HG02840 (cell line): Measurements from ENCODE around the gene COPG1.
"Not testable (repeated sequence)": the region's sequence is repeated elsewhere in the genome, so short reads cannot be mapped to it uniquely, and the experiment has no call there.

Experiments used
- ATAC-seq: cut with Tn5 transposase; IDR thresholded peaks from one replicate; pipeline ENCODE4 v1.9.1; 2021; ENCODE audit warnings: mild to moderate bottlenecking, moderate library complexity, moderate number of reproducible peaks; ENCODE audit not compliant: unreplicated experiment, low FRiP score

COPG1 gene

DNA sequence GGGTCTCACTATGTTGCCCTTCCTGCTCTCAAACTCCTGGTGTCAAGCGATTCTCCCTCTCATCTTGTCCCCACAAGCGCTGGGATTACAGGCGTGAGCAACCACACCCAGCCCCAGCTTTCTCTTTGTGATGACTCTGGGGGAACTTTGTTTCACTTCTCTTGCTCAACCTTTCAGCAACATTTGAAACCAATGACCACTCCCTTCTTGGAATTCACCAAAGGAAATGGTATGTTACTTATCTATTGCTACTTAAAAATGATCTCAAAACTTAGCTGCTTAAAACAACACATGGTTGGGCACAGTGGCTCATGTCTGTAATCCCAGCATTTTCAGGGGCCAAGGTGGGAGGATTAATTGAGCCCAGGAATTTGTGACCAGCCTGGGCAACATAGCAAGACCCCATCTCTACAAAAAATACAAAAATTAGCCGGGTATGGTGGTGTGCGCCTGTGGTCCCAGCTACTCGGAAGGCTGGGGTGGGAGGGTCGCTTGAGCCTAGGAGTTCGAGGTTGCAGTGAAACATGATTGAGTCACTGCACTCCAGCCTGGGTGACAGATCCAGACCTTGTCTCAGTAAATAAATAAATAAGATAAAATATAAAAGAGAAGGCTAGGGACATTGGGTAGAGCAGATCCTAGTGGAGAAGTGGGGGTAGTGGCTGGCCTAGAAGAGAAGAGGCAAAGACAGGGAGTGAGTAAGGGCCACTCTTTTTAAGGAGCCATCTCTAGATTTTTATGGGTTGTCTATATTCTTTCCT lies 10.3 kb upstream of the COPG1 start:
- no peak for ATAC-seq

DNA sequence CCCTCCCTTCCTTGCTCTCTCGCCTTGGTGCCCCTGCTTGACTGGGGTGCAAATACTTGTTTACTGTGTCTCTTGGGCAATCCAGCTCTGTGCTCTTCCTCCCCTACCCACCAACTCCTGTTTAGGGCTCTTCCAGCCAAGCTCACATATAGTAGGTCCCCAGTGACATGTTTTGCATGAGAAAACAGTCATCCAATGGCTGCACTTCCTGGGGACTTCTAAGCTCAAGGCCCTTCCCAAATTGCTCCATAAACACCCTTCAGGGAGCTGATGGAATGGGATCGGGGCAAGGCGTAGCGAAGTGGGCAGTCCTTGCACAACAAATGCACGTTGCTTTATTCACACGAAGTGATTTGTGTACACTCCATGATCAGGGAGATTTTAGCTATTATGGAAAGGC lies 9.4 kb upstream of the COPG1 start:
- ATAC-seq: no peak

DNA sequence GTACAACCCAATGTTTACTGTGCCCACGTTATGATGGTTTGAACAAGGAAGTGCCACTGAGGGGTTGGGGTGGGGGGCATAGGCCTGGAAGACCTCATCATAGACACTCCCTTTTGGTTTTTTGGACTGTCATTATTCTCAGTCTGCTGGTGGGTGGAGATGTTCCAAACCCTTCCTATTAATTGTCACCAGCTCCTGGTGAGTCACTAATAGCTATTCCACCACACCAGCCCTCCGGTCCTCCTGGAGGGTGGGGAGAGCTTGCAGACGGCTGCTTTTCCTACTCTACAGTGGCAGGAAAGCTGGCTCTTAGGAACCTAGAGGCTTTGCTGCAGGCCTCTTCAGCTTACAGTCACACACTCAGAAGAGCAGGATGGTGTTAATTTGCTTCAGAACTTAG lies 9.0 kb upstream of the COPG1 start:
- ATAC-seq: no peak

DNA sequence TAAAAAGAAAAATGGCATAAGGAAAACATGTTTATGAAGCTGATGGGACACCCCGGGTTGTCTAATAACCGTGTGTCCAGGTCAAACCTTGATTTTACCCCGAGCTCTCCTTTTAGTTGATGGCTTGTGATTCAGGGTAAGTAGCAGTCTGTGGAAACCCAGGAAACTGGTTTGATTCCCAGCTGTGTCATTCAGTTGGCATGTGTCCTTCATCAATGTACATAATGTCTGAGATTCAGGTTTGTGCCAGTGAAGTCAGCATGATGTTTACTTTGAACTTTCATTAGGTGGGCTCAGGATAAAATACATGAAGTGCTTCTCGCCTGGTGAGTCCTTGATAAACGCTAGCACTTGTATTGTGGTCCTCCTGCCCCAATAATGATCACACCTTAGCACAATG lies 4.3 kb upstream of the COPG1 start:
- ATAC-seq: no peak

DNA sequence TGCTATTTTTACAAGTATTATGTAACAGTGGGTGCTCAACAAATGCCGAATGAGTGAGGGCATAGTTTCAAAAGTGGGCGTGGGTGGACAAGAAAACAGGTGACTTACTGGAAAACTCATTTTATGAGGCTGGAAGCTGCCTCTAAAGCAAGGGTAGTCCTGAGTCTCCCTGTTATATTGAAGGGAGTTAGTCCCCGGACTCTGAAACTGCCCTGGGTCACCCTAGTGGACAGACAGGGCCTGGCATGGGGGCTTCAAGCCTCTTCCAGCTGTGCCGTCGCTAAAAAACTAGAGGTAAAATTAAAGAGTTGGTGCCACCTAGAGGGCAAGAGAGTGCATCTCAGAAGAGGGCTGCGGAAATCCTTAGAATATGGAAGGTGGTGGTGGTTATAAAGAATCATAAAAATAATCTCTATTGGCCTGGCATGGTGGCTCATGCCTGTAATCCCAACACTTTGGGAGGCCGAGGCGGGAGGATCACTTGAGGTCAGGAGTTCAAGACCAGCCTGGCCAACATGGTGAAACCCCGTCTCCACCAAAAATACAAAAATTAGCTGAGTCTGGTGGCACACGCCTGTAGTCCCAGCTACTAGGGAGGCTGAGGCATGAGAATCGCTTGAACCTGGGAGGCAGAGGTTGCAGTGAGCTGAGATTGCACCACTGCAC lies 3.6 kb upstream of the COPG1 start:
- not testable (repeated sequence) for ATAC-seq

DNA sequence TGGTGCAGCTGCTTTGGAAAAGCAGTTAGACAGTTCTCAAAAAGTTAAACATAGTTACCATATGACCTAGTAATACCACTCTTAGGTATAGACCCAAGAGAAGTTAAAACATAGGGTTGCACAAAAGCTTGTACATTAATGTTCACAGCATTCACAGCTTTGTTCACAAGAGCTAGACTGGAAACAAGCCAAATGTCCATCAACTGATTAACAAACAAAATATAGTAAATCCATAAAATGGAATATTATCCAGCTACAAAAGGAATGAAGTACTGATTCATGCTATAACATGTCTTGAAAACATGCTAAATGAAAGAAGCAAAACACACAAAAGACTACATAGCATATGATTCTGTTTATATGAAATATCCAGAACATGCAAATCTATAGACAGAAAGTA lies 2.8 kb upstream of the COPG1 start:
- no peak for ATAC-seq

DNA sequence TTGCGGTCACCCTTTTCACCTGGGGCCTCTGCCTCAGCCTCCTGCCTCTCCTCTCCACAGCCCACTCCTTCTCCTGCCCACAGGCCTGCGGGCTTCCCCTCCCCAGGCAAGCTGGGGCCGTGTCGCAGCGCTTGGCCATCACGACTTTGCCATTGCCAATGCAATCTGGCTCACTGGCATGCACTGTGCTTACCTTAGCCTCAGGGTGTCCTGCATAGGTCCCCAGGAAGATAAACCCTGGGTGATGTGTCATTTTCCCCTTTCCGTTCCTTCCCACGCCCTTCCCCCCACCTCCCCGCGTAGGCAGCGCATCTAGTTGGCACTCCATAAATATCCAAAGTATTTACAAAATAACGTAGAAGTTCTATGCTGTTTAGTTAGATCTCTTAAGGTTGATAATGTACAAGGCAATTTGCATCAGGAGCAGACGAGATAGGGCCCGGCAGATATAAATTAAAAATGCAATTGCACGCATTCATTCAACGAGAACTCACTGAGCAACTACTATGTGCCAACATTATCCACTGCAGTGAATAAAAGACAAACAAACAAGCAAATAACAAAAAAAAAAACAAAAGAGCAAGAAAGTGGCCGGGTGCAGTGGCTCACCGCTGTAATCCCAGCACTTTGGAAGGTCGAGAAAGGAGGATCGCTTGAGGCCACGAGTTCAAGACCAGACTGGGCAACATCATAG lies 973 bp upstream of the COPG1 start:
- ATAC-seq: no peak

DNA sequence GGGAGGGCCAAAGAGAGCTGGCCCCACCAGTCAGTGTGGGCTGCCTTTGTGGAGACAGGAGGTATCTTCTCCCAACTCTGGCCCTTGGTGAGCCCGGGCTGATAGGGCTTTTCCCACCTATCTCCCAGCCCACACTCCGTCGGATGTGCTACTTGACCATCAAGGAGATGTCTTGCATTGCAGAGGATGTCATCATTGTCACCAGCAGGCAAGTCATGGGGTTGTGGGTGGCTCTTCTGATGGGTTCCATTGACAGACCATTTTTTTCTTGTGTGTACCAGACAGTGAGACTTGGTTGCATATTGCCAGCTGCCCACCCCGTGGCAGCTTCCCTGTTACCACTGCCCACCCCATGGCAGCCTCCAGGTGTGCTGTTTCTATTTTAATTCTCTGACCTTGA lies 3.3 kb downstream of the COPG1 start:
- ATAC-seq: no peak

DNA sequence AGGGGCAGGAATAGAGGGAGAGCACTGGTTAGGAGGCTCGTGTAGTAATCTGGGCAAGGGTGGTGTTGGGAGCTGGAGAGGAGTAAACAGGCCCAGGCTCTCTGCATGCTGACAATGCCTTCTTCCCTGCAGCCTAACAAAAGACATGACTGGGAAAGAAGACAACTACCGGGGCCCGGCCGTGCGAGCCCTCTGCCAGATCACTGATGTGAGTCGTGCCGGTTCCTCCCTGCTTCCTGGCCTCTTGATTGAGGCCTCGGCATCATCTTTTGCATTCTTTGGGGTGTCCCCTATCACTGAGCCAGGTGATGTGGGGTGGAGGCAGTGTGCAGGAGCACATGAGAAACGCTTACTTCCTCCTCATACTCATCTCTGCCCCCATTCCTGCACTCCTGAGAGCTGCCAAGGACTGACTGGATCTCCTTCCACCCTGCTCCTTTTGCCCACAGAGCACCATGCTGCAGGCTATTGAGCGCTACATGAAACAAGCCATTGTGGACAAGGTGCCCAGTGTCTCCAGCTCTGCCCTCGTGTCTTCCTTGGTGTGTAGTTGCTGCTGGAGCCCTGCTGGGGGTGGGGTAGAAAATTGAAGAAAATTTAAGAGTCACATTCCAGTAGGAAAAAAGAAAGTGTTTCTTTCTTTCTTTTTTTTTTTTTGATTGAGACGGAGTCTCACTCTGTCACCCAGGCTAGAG lies 5.3 kb downstream of the COPG1 start:
- ATAC-seq: no peak

DNA sequence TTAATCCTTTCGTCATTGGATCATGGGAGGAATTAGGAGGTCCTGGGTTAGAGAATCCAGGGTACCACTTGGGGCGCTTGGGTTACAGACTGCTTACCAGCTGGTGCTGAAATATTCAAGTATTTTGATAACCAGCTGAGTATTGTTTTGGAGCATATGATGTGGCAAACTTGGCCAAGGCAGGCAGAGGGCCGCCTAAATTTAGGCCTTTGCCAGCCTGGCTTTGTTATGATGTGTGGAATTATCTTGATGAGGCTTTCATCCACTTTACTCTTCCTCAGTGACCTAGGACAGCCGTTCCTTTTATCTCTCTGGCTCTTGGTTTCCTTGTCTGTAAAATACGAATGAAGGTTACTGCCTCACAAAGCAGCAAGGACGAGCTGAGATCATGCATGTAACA lies 6.9 kb downstream of the COPG1 start:
- ATAC-seq: no peak

DNA sequence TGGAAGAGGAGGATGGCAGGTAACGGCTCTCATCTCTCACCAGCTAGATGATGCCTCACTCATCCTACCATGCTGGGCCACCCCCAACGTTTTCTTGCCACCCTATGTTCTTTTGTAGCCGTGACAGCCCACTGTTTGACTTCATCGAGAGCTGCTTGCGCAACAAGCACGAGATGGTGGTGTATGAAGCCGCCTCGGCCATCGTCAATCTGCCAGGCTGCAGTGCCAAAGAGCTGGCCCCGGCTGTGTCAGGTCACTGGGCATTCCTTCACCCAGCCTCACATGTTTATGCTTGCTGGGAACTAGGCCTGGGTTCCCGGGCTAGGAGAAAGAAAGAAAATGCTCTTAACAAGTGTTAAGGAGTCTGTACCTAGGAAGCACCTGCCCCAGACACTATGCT lies 8.2 kb downstream of the COPG1 start:
- no peak for ATAC-seq

DNA sequence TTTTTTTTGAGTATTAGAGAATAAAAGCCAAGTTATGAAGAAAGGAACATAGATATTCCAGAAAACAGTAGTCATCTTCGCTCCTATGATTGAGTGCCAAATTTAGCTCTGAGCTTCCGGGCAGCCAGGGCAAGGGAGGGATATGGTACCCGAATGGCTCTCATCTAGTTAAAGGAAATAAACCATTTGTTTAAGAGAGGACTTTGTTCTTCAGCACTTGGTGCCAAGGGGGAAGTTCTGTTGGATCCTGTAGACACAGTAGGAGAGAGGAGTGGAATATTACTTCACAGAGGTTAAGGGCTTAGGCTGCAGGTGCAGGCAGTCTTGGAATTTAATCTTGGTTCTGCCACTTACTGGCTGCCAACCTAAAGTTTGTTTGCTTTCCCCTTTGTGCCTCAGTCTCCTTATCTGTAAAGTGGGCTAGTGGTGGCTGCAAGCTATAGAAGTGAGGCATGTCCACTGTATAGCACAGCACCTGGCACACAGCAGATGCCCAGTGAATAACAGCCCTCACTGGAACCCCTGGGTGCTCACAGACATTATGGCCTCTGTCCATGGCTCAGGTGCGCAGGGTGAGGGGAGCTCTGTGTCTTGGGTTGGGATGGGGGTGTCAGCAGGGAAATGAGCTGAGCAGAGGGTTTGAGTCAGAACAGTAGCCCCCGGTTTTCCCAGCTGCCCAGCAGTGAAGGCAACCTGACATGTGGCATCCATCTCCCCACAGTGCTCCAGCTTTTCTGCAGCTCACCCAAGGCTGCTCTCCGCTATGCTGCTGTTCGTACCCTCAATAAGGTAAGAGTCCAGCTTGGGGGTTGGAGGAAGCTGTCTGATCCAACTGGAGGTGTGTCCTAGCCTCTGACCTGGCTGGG lies 10.4 kb downstream of the COPG1 start:
- ATAC-seq: no peak

DNA sequence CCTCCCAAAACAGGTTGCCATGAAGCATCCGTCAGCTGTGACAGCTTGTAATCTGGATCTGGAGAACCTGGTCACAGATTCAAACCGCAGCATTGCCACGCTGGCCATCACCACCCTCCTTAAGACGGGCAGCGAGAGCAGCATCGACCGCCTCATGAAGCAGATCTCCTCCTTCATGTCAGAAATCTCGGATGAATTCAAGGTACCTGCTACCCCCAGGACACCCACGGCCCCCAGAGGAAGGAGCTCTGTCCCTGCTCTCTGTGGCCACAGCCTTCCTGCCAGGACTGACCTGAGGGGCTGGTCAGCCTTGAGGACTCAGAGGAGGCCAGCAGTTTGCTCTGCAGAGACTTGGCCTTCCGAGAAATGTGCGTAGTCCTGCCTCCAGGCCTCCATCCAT lies 11.2 kb downstream of the COPG1 start:
- ATAC-seq: no peak

DNA sequence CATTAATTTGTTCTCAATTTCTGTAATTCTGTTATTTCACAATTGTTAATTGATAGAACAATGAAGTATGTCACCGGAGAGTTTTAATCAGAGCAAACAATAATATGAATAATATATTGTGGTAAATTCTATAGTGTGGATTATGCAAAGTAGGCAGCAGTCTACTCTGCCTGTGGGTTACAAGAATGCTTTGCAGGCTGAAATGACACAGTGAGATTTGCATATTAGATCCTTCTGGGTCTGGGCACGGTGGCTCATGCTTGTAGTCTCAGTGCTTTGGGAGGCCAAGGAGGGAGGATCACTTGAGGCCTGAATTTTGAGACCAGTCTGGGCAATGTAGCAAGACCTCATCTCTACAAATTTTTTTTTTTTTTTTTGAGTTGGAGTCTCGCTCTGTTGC lies 12.5 kb downstream of the COPG1 start:
- no peak for ATAC-seq

DNA sequence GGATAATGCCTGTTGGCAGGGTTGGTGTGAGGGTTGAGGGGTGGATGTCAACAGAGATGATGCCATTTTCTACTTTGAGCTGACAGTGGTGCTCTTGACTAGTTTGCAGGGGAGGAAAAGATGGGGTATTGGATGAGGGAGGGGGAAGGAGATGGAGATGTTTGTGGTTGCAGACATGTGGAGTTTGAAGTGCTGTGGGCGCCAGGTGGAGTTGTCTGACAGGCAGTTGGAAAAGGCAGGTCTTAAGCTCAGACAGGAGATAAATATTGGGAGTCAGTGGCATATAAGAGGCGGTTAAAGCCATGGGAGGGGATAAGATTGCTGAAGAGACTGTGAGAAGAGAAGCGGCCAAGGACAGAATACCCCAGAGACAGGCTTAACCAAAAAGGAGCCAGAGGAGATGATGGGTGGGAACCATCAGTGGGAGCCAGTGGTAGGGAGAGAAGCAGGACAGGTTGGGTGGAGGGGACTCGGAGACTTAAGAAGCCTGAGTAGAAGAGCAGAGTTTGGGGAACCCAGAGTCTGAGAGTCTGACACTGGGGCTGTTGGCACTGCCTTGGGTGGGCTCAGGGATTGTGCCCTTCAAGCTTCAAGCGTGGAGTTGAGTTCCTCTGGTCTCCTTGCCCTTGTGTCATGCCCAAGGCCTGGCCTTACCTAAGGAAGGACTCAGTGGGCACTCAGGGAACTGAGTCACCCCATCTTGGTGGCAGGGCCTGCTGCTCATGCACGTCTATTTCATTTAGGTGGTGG lies 13.9 kb downstream of the COPG1 start:
- ATAC-seq: no peak

DNA sequence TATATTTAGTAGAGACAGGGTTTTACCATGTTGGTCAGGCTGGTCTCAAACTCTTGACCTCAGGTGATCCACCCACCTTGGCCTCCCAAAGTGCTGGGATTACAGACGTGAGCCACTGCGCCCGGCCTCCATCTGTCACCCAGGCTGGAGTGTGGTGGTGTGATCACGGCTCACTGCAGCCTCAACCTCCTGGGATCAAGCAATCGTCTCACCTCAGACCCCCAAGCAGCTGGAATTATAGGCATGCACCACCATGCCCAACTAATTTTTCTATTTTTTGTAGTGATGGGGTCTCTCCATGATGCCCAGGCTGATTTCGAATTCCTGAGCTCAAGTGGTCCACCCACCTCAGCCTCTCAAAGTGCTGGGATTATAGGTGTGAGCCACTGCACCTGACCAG lies 15.6 kb downstream of the COPG1 start:
- ATAC-seq: not testable (repeated sequence)

DNA sequence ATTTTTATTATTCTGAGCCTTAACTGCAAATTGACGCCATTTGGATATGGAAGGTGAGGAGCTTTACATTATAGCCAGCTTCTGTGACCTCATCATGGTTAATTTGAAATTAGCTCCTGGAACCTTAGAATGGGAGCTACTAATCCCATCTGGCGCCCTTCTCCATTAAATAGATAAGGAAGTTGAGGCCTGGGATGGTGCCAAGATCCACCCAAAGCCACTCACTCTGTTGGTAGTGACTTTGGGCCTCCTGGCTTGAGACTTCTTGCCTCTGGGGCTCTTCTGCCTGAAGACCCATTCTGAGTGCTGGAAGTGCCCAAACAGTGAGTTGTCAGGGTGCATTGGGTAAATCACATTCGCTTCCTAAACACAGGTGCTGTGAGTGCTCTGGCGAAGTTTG lies 17.2 kb downstream of the COPG1 start:
- ATAC-seq: no peak

DNA sequence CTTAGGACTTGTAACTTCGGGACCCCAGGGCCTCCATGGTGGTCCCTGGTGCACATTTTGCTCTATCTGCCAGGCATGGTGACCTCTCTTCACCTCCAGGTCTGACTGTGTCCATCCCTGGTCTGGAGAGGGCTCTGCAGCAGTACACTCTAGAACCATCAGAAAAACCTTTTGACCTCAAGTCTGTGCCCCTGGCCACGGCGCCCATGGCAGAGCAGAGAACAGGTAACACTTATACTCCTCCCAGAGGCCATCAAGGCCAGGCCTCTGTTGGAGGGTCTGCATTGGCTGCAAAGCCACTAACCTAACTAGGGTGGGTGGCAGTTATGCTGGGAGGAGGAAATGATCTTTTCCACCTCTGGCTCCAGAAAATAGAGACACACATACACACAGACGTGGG lies 19.0 kb downstream of the COPG1 start:
- ATAC-seq: no peak

DNA sequence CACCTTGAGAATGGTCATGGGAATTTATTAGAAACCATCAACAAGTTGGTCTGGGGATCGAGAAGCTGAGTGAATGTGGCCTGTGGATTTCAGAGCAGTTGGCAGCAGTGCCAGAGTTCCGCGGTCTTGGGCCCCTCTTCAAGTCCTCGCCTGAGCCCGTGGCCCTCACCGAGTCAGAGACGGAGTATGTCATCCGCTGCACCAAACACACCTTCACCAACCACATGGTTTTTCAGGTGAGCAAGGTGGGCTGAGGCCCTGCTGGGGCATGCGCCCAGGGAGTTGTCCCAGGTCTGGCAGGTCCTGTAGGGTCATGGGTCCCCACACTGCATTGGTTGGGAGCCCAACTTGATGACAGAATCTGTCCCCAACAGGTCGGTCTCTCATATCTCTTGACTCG lies 22.3 kb downstream of the COPG1 start:
- no peak for ATAC-seq

DNA sequence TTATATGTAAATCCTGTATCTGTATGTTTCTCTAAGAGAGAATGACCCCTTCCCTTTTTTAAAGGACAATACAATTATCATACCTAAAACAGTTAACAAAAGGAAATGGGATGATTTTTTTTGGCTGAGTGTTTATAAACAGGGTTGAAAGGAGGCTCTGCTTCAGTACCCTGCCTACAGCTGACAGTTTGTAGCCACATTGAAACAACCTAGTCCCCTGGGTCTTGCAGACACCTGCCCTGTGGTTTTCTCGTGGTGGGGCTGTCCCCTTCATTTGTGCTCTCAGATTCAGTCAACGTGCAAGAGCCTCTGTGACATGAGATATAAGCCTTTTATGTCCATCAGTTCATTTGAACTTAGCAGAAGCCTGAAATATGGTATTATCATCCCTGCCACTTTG lies 27.0 kb downstream of the COPG1 start:
- ATAC-seq: peak; percentile 89
